ENCODE measurements around the gene STAG2. TPM values are rescaled to one million over a fixed set of nuclear protein-coding genes. Genes with fewer than 3 reads are reported as not detected.

The STAG2 gene
- total RNA-seq, 1 experiment from 2014 or later: 119 TPM

GRCh38 chrX:124010157-124010556 is 48.7 kb downstream of the STAG2 start:
- no peak for TF ChIP-seq EZH2 (IDR thresholded peaks at IDR 0.05; ENCODE audit: borderline replicate concordance, low read depth, low read length, poor library complexity, severe bottlenecking)
- no peak for TF ChIP-seq CTCF (conservative IDR thresholded peaks at IDR 0.05; ENCODE audit: low read depth, low read length)
- no peaks in the 10 kb centered on the region for H3K9me3 ChIP-seq (ENCODE audit: low read depth, low read length, poor library complexity, severe bottlenecking)
- no peak for DNase-seq (ENCODE audit: low spot score)
- no peaks in the 10 kb centered on the region for H3K27me3 ChIP-seq (replicated peaks; ENCODE audit: insufficient read depth, low read depth, low read length, poor library complexity)
- H3K36me3 ChIP-seq (ENCODE audit: insufficient read depth, low read length, poor library complexity, severe bottlenecking): no peaks in the 10 kb centered on the region
- no peak overlapping the region for H3K4me3 ChIP-seq (ENCODE audit: low read depth, low read length, poor library complexity, severe bottlenecking)
- H3K4me1 ChIP-seq (ENCODE audit: insufficient read depth, low read length, poor library complexity, severe bottlenecking): no peaks in the 10 kb centered on the region
- ChIA-PET CTCF (no interaction called here), POLR2A (ENCODE audit: low non-redundant PET) (no interaction called here)
- intact Hi-C loops (cut with micrococcal nuclease; ENCODE audit: unreplicated experiment): no loop called here
- no peak overlapping the region for H3K27ac ChIP-seq (ENCODE audit: low read depth, low read length, poor library complexity, severe bottlenecking)
- no TSS peak for BruUV-seq (replicated peaks)

GRCh38 chrX:124010566-124010965 is 49.1 kb downstream of the STAG2 start:
- no peaks in the 10 kb centered on the region for H3K4me1 ChIP-seq (ENCODE audit: insufficient read depth, low read length, poor library complexity, severe bottlenecking)
- DNase-seq (ENCODE audit: low spot score): no peak
- ChIA-PET CTCF (no interaction called here), POLR2A (ENCODE audit: low non-redundant PET) (no interaction called here)
- intact Hi-C loops (cut with micrococcal nuclease; ENCODE audit: unreplicated experiment): no loop called here
- no peaks in the 10 kb centered on the region for H3K36me3 ChIP-seq (ENCODE audit: insufficient read depth, low read length, poor library complexity, severe bottlenecking)
- no peaks in the 10 kb centered on the region for H3K27me3 ChIP-seq (replicated peaks; ENCODE audit: insufficient read depth, low read depth, low read length, poor library complexity)
- H3K9me3 ChIP-seq (ENCODE audit: low read depth, low read length, poor library complexity, severe bottlenecking): no peaks in the 10 kb centered on the region
- no peak overlapping the region for H3K4me3 ChIP-seq (ENCODE audit: low read depth, low read length, poor library complexity, severe bottlenecking)
- no peak overlapping the region for H3K27ac ChIP-seq (ENCODE audit: low read depth, low read length, poor library complexity, severe bottlenecking)
- BruUV-seq (replicated peaks): no TSS peak
- TF ChIP-seq CTCF (conservative IDR thresholded peaks at IDR 0.05; ENCODE audit: low read depth, low read length) (no peak), EZH2 (IDR thresholded peaks at IDR 0.05; ENCODE audit: borderline replicate concordance, low read depth, low read length, poor library complexity, severe bottlenecking) (no peak)

- intact Hi-C loops (cut with micrococcal nuclease; ENCODE audit: unreplicated experiment): loop anchor here (5.0 kb wide), 1 partner anchor 53 kb away; the partner anchor contains the start of gene STAG2
- DNase-seq (ENCODE audit: low spot score): no peak
- H3K27ac ChIP-seq (ENCODE audit: low read depth, low read length, poor library complexity, severe bottlenecking): no peak overlapping the region
- BruUV-seq (replicated peaks): no TSS peak
- TF ChIP-seq CTCF (conservative IDR thresholded peaks at IDR 0.05; ENCODE audit: low read depth, low read length) (no peak), EZH2 (IDR thresholded peaks at IDR 0.05; ENCODE audit: borderline replicate concordance, low read depth, low read length, poor library complexity, severe bottlenecking) (no peak)
- H3K4me3 ChIP-seq (ENCODE audit: low read depth, low read length, poor library complexity, severe bottlenecking): no peak overlapping the region
- ChIA-PET POLR2A (ENCODE audit: low non-redundant PET) (interaction anchor here (0.6 kb wide), 1 partner anchor 104 kb away, joined by 3 read pairs; no protein-coding TSS in a partner anchor), CTCF (interaction anchor here (0.6 kb wide), 1 partner anchor 52 kb away, joined by 3 read pairs; no protein-coding TSS in a partner anchor)
- H3K4me1 ChIP-seq (ENCODE audit: insufficient read depth, low read length, poor library complexity, severe bottlenecking): peaks cover 5% of the 10 kb centered on the region
- H3K36me3 ChIP-seq (ENCODE audit: insufficient read depth, low read length, poor library complexity, severe bottlenecking): no peaks in the 10 kb centered on the region
- H3K27me3 ChIP-seq (replicated peaks; ENCODE audit: insufficient read depth, low read depth, low read length, poor library complexity): no peaks in the 10 kb centered on the region
- no peaks in the 10 kb centered on the region for H3K9me3 ChIP-seq (ENCODE audit: low read depth, low read length, poor library complexity, severe bottlenecking)
Measured at GRCh38 chrX:124015721-124016120, 54.2 kb downstream of the STAG2 start.

Measured in A673 (cell line).